H1 (cell line): ENCODE measurements around the gene CADM2. TPM values are rescaled to one million over a fixed set of nuclear protein-coding genes. Genes with fewer than 3 reads are reported as not detected.

ENCODE experiments used
- CTCF ChIA-PET: fragments of 300-600 bp; sonication (Branson Sonifier 250); formaldehyde crosslinking; loops from one replicate; lab custom pipeline; 2021; ENCODE audit not compliant: partially characterized antibody; lab: Charles Lee
- POLR2A ChIA-PET: fragments of 300-600 bp; sonication (Branson Sonifier 250); formaldehyde crosslinking; loops from one replicate; lab custom pipeline; 2021; ENCODE audit warnings: inconsistent platforms; ENCODE audit not compliant: partially characterized antibody; lab: Charles Lee
- DNase-seq, 2 experiments: peaks; one replicate each; pipeline versions ENCODE4 v3.0.0 to v3.0.0-alpha.2; 2010 to 2022; ENCODE audit warnings: low spot score in 2 of 2, low read depth in 1 of 2, mixed read lengths in 1 of 2
- FAIRE-seq: peaks from 2 replicates; lab custom pipeline; 2011; peaks lifted over from hg19 to GRCh38; lab: Jason Lieb, UNC
- H2AFZ ChIP-seq: 2 replicates; pipeline ENCODE4 v1.8.1; 2012; ENCODE audit warnings: low read length, inconsistent platforms
- H2AK5ac ChIP-seq: 2 replicates; pipeline ENCODE4 v1.6.1; 2013; ENCODE audit warnings: low read depth, low read length
- H2BK120ac ChIP-seq: replicated peaks from 2 replicates; pipeline ENCODE3; 2013; ENCODE audit warnings: low read depth, low read length, inconsistent platforms
- H2BK12ac ChIP-seq: 2 replicates; pipeline ENCODE4 v1.6.1; 2013; ENCODE audit warnings: low read depth, low read length
- H2BK15ac ChIP-seq: 2 replicates; pipeline ENCODE4 v1.6.1; 2013; ENCODE audit warnings: low read length
- H2BK20ac ChIP-seq: 2 replicates; pipeline ENCODE4 v1.6.1; 2013; ENCODE audit warnings: low read length
- H2BK5ac ChIP-seq: 2 replicates; pipeline ENCODE4 v1.6.1; 2013; ENCODE audit warnings: low read depth, low read length
- H3K14ac ChIP-seq: 2 replicates; pipeline ENCODE4 v1.6.1; 2013; ENCODE audit warnings: inconsistent platforms; ENCODE audit not compliant: insufficient read length
- H3K18ac ChIP-seq: 2 replicates; pipeline ENCODE4 v1.6.1; 2013; ENCODE audit warnings: low read length; ENCODE audit errors: extremely low read depth
- H3K23ac ChIP-seq: 2 replicates; pipeline ENCODE4 v1.6.1; 2013; ENCODE audit warnings: inconsistent platforms; ENCODE audit not compliant: insufficient read length
- H3K23me2 ChIP-seq: 2 replicates; pipeline ENCODE4 v1.6.1; 2013; ENCODE audit warnings: low read depth, low read length
- H3K27ac ChIP-seq: 2 replicates; pipeline ENCODE4 v1.6.1; 2011; ENCODE audit warnings: low read depth, low read length, inconsistent platforms
- H3K27me3 ChIP-seq, 4 experiments: replicated peaks in 1 of 4; 1 replicate in 1 of 4; 2 replicates in 3 of 4; pipeline versions ENCODE4 v1.6.1 to v1.8.1; 2011 to 2013; ENCODE audit warnings: low read length in 3 of 4, mild to moderate bottlenecking in 3 of 4, inconsistent platforms in 2 of 4, mixed read lengths in 2 of 4, moderate library complexity in 1 of 4; ENCODE audit not compliant: control insufficient read depth in 3 of 4, insufficient read depth in 3 of 4; ENCODE audit errors: extremely low read depth in 1 of 4
- H3K36me3 ChIP-seq, 4 experiments: 2 replicates each; pipeline versions ENCODE4 v1.6.1 to v1.8.1; 2011 to 2013; ENCODE audit warnings: mild to moderate bottlenecking in 4 of 4, low read length in 3 of 4, moderate library complexity in 2 of 4, control low read depth in 1 of 4, inconsistent platforms in 1 of 4; ENCODE audit not compliant: insufficient read depth in 4 of 4, control insufficient read depth in 2 of 4
- H3K4ac ChIP-seq: replicated peaks from 2 replicates; pipeline ENCODE3; 2013; ENCODE audit warnings: low read length, low read depth, mixed read lengths, inconsistent platforms; ENCODE audit not compliant: insufficient read length
- H3K4me1 ChIP-seq, 4 experiments: replicated peaks in 1 of 4; 1 replicate in 1 of 4; 2 replicates in 3 of 4; pipeline versions ENCODE4 v1.6.1 to v1.8.1; 2011 to 2013; ENCODE audit warnings: low read length in 3 of 4, inconsistent platforms in 2 of 4, mixed read lengths in 1 of 4; ENCODE audit not compliant: insufficient read depth in 4 of 4, control insufficient read depth in 3 of 4
- H3K4me2 ChIP-seq, 2 experiments: 2 replicates each; pipeline versions ENCODE4 v1.6.1 to v1.8.1; 2011 to 2013; ENCODE audit warnings: low read depth in 2 of 2, low read length in 2 of 2, control low read depth in 1 of 2, inconsistent platforms in 1 of 2, mild to moderate bottlenecking in 1 of 2; ENCODE audit not compliant: insufficient read depth in 1 of 2
- H3K4me3 ChIP-seq, 4 experiments: fragments of 200-600, 300-600 bp in 1 of 4; sonication (generic), shearing (Covaris generic), sonication (Bioruptor Twin) in 1 of 4; 2 replicates each; pipeline versions ENCODE4 v1.5.1 to v1.8.1; 2011 to 2016; ENCODE audit warnings: low read length in 4 of 4, low read depth in 3 of 4, control low read depth in 2 of 4, inconsistent platforms in 2 of 4, mild to moderate bottlenecking in 2 of 4, mixed read lengths in 1 of 4, moderate library complexity in 1 of 4; ENCODE audit not compliant: insufficient read depth in 2 of 4; ENCODE audit errors: extremely low read depth in 1 of 4
- H3K56ac ChIP-seq: replicated peaks from 2 replicates; pipeline ENCODE3; 2013; ENCODE audit warnings: low read depth, mild to moderate bottlenecking, mixed read lengths, low read length, inconsistent platforms; ENCODE audit not compliant: insufficient read length
- H3K79me1 ChIP-seq: 2 replicates; pipeline ENCODE4 v1.6.1; 2013; ENCODE audit warnings: low read depth, low read length, control low read depth
- H3K79me2 ChIP-seq, 2 experiments: 2 replicates each; pipeline versions ENCODE4 v1.6.1 to v1.8.1; 2012 to 2013; ENCODE audit warnings: low read length in 2 of 2, mild to moderate bottlenecking in 2 of 2, inconsistent platforms in 1 of 2; ENCODE audit not compliant: insufficient read depth in 2 of 2, control insufficient read depth in 1 of 2
- H3K9ac ChIP-seq, 4 experiments: replicated peaks in 1 of 4; 1 replicate in 1 of 4; 2 replicates in 3 of 4; pipeline versions ENCODE4 v1.6.1 to v1.8.1; 2011 to 2013; ENCODE audit warnings: low read depth in 3 of 4, low read length in 3 of 4, control low read depth in 2 of 4, mild to moderate bottlenecking in 2 of 4, moderate library complexity in 2 of 4, inconsistent platforms in 1 of 4; ENCODE audit errors: extremely low read depth in 1 of 4
- H3K9me3 ChIP-seq, 2 experiments: 2 replicates each; pipeline versions ENCODE4 v1.6.1 to v1.8.1; 2012 to 2013; ENCODE audit warnings: mild to moderate bottlenecking in 2 of 2, moderate library complexity in 2 of 2, control low read depth in 1 of 2, inconsistent platforms in 1 of 2, low read depth in 1 of 2, low read length in 1 of 2, mixed read lengths in 1 of 2; ENCODE audit not compliant: insufficient read depth in 2 of 2
- H4K20me1 ChIP-seq, 2 experiments: replicated peaks in 1 of 2; 2 replicates each; pipeline versions ENCODE3 to v1.8.1; 2011 to 2013; ENCODE audit warnings: inconsistent platforms in 2 of 2, low read length in 2 of 2, mild to moderate bottlenecking in 1 of 2; ENCODE audit not compliant: insufficient read depth in 2 of 2, control insufficient read depth in 1 of 2
- H4K5ac ChIP-seq: 2 replicates; pipeline ENCODE4 v1.6.1; 2013; ENCODE audit warnings: low read length, low read depth, mixed read lengths, inconsistent platforms; ENCODE audit not compliant: insufficient read length
- H4K8ac ChIP-seq: 2 replicates; pipeline ENCODE4 v1.8.0; 2013; ENCODE audit warnings: mild to moderate bottlenecking, moderate library complexity, low read length, inconsistent platforms; ENCODE audit not compliant: insufficient read depth; ENCODE audit errors: extremely low read depth
- H4K91ac ChIP-seq: replicated peaks from 2 replicates; pipeline ENCODE3; 2013; ENCODE audit warnings: low read length, mixed read lengths, inconsistent platforms; ENCODE audit not compliant: insufficient read length
- BACH1 ChIP-seq: IDR thresholded peaks from 2 replicates; pipeline ENCODE4 v1.6.1; 2012; ENCODE audit warnings: low read length, improper control_type of control experiment
- BRCA1 ChIP-seq: IDR thresholded peaks from 2 replicates; pipeline ENCODE4 v1.6.1; 2012; ENCODE audit warnings: low read depth, low read length, improper control_type of control experiment
- CBX8 ChIP-seq: fragments of 300-800, 300-1000 bp; sonication (generic); IDR thresholded peaks from 2 replicates; pipeline ENCODE4 v1.7.1; 2016; ENCODE audit warnings: low read depth, low read length, borderline replicate concordance
- CTBP2 ChIP-seq: IDR thresholded peaks from 2 replicates; pipeline ENCODE4 v1.7.0; 2011; ENCODE audit warnings: borderline replicate concordance, mild to moderate bottlenecking, moderate library complexity, mixed read lengths, low read length; ENCODE audit not compliant: insufficient read depth, insufficient read length
- GABPA ChIP-seq: IDR thresholded peaks from 2 replicates; pipeline ENCODE4 v1.6.1; 2011; ENCODE audit warnings: mild to moderate bottlenecking, low read length, moderate library complexity, borderline replicate concordance; ENCODE audit not compliant: insufficient read depth
- KDM4A ChIP-seq: IDR thresholded peaks from one replicate; pipeline ENCODE4 v1.7.1; 2012; ENCODE audit warnings: low read depth, mild to moderate bottlenecking, moderate library complexity, low read length, inconsistent platforms; ENCODE audit not compliant: severe bottlenecking
- POLR2A ChIP-seq, 2 experiments: IDR thresholded peaks; 1 replicate in 1 of 2; 2 replicates in 1 of 2; pipeline ENCODE4 v1.6.1; 2011; ENCODE audit warnings: low read depth in 2 of 2, low read length in 2 of 2, mild to moderate bottlenecking in 2 of 2; ENCODE audit errors: control extremely low read depth in 1 of 2
- RBBP5 ChIP-seq: IDR thresholded peaks from 2 replicates; pipeline ENCODE4 v1.7.1; 2012; ENCODE audit warnings: low read depth, mild to moderate bottlenecking, inconsistent platforms, low read length, moderate library complexity, borderline replicate concordance
- RFX5 ChIP-seq: IDR thresholded peaks from 2 replicates; pipeline ENCODE4 v1.6.1; 2011; ENCODE audit warnings: low read depth, low read length, improper control_type of control experiment, borderline replicate concordance
- RXRA ChIP-seq: IDR thresholded peaks from 2 replicates; pipeline ENCODE4 v1.6.1; 2011; ENCODE audit warnings: low read depth, mild to moderate bottlenecking, low read length, moderate library complexity; ENCODE audit not compliant: insufficient read depth
- SAP30 ChIP-seq: fragments of 300-600 bp; sonication (generic); IDR thresholded peaks from 2 replicates; pipeline ENCODE4 v1.7.1; 2012; ENCODE audit warnings: low read length, moderate library complexity, mild to moderate bottlenecking, inconsistent platforms; ENCODE audit not compliant: insufficient read depth, insufficient replicate concordance
- SIN3A ChIP-seq, 2 experiments: IDR thresholded peaks in 1 of 2; conservative IDR thresholded peaks in 1 of 2; 2 replicates each; pipeline ENCODE4 v1.6.1; 2011 to 2012; ENCODE audit warnings: low read length in 2 of 2, improper control_type of control experiment in 1 of 2, low read depth in 1 of 2, mild to moderate bottlenecking in 1 of 2
- TEAD4 ChIP-seq: IDR thresholded peaks from 2 replicates; pipeline ENCODE4 v1.6.1; 2012; ENCODE audit warnings: low read depth, low read length, inconsistent platforms, mixed read lengths
- WGBS, 2 experiments: shearing (Covaris generic) in 1 of 2; methylation state at CpG; one replicate each; pipeline versions ENCODE4 v1.1.6 to v1.1.7; 2013 to 2015; ENCODE audit warnings: low lambda C conversion rate in 2 of 2, mixed read lengths in 2 of 2, inconsistent platforms in 1 of 2, low coverage in 1 of 2, missing lambda C conversion rate in 1 of 2; ENCODE audit not compliant: insufficient replicate concordance in 2 of 2, insufficient coverage in 1 of 2, insufficient read length in 1 of 2; ENCODE audit errors: extremely low coverage in 1 of 2, missing lambda C conversion rate in 1 of 2; 5-methylcytosine and 5-hydroxymethylcytosine counted together
- polyA plus RNA-seq, 7 experiments: library from polyadenylated mRNA; depleted of rRNA in 3 of 7; stranded (reverse) in 5 of 7; unstranded in 2 of 7; fragments of >200 nt in 5 of 7; fragments of 200-250 nt in 2 of 7; gene quantifications; 1 replicate in 5 of 7; 2 replicates in 1 of 7; 4 replicates in 1 of 7; pipeline versions ENCODE4 v1.2.1 to v1.2.3, GENCODE V29; 2011 to 2013; ENCODE audit warnings: missing spikeins in 2 of 7, mixed read lengths in 2 of 7
- total RNA-seq: library from RNA; stranded (reverse); fragmentation: NEBNext Ultra II Directional; extraction: Animal tissue kit (Norgen Biotek cat#: 25700); gene quantifications from 2 replicates; pipeline ENCODE4 v1.2.1, GENCODE V29; 2021
- TF ChIP-seq, protein P1 (sequence below): IDR thresholded peaks from 2 replicates; pipeline ENCODE4 v1.6.1; 2011; ENCODE audit warnings: low read length, improper control_type of control experiment

The CADM2 gene
- total and polyA plus RNA-seq, 2 of the 8 experiments (the other 6 are each of a cell fraction or from before 2014, with no cell fraction given), result 14.9 to 20.9 TPM

DNA sequence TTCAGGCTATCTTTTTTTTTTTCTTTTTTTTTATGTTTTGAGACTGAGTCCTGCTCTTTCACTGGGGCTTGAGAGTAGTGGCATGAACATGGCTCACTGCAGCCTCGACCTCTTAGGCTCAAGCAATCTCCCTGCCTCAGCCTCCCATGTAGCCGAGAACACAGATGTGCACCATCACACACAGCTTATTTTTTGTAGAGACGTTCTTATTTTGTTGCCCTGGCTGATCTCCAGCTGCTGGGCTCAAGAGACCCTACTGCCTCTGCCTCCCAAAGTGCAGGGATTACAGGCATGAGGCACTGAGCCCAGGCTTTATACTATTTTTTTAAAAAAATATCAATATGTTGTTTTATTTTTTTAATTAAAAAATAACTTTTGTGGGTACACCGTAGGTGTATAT lies 467.3 kb downstream of the CADM2 start:
- TF ChIP-seq BACH1 (no peak), CTBP2 (no peak), RFX5 (no peak), GABPA (no peak), CBX8 (no peak), BRCA1 (no peak), SIN3A (conservative IDR thresholded peaks at IDR 0.05 in 1 of 2, IDR thresholded peaks at IDR 0.05 in 1 of 2; ENCODE audit: low read depth in 1 of 2, low read length in 2 of 2) (no peak), TEAD4 (no peak), RXRA (no peak), RBBP5 (no peak), POLR2A (IDR thresholded peaks at IDR 0.05; ENCODE audit: control extremely low read depth in 1 of 2, low read depth in 2 of 2, low read length in 2 of 2) (no peak), KDM4A (no peak), SAP30 (no peak)
- TF ChIP-seq, protein P1, sequence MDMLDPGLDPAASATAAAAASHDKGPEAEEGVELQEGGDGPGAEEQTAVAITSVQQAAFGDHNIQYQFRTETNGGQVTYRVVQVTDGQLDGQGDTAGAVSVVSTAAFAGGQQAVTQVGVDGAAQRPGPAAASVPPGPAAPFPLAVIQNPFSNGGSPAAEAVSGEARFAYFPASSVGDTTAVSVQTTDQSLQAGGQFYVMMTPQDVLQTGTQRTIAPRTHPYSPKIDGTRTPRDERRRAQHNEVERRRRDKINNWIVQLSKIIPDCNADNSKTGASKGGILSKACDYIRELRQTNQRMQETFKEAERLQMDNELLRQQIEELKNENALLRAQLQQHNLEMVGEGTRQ, result no peak
- ChIA-PET POLR2A (no interaction called here), CTCF (no interaction called here)
- Histone ChIP-seq H4K8ac (no peak overlapping the region), H3K23me2 (no peaks in the 10 kb centered on the region), H2BK20ac (no peak overlapping the region), H3K4ac (no peak overlapping the region), H2BK12ac (no peak overlapping the region), H3K27me3 (no peaks in the 10 kb centered on the region), H2AFZ (no peak overlapping the region), H3K14ac (no peak overlapping the region), H3K9ac (no peak overlapping the region), H4K91ac (no peak overlapping the region), H2BK120ac (no peak overlapping the region), H3K18ac (no peak overlapping the region), H2AK5ac (no peak overlapping the region), H4K20me1 (no peaks in the 10 kb centered on the region), H3K79me2 (no peaks in the 10 kb centered on the region), H3K4me2 (no peak overlapping the region), H3K79me1 (no peaks in the 10 kb centered on the region), H3K9me3 (no peaks in the 10 kb centered on the region), H3K27ac (no peak overlapping the region), H2BK5ac (no peak overlapping the region), H2BK15ac (no peak overlapping the region), H4K5ac (no peak overlapping the region), H3K4me3 (no peak overlapping the region), H3K23ac (no peak overlapping the region), H3K36me3 (no peaks in the 10 kb centered on the region), H3K4me1 (no peaks in the 10 kb centered on the region), H3K56ac (no peak overlapping the region)
- FAIRE-seq, result no peak
- 89% methylated on average over 4 of the region's 4 CpGs; no CpG with 5 or more reads in 1 of the 2 experiments for WGBS, 2 experiments
- DNase-seq, result no peak
